ENCODE results near the gene TOE1. TPM values are rescaled to one million over a fixed set of nuclear protein-coding genes. Genes with fewer than 3 reads are reported as not detected.

Gene TOE1
- total and polyA plus RNA-seq, 10 donors = 8.7 to 12.6 (median 11.6) TPM

DNA sequence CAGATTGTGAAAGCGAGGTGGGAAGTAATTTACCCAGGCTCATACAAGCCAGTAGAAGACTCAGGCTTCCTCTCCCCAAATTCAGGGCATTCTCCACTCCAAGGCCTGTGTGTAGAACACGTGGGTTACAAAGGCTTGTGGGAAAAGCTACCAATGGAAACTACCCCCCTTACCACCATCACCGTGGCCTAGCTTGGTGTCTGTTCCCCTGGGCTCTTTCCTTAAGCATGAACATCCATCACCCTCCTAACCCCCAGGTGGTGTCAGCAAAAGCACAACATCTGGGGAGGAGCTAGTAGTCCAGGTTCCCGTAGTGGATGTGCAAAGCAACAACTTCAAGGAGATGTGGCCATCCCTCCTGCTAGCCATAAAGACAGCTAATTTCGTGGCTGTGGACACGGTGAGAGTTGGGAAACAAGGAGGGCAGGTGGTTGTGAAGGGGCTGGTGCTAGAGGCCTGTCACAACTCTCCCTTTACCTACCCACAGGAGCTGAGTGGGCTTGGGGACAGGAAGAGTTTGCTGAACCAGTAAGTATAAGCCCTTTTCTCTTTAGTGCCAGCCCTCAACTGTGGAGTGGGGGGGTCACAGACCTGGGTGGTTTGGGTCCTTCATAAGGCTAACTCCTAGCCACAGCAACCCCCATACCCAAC is 971 bp downstream of the TOE1 start:
- 12 to 26% (median 19%) methylated on average over 6 of the region's 6 CpGs for WGBS, 5 donors
- Histone ChIP-seq H3K4me3 (peak overlapping the region; percentile 69 to 95 (median 84)), H3K27ac (peak overlapping the region; percentile 94 to 99 (median 98)), H3K9me3 (no peaks in the 10 kb centered on the region), H3K36me3 (peaks cover 3 to 48% (median 36%) of the 10 kb centered on the region in 6 donors), H3K4me1 (peaks cover 23 to 56% (median 39%) of the 10 kb centered on the region in 6 donors), H3K27me3 (replicated peaks in 1 of 7) (no peaks in the 10 kb centered on the region)
- intact Hi-C loops (cut with DNase I; ENCODE audit: low total_unique reads) = no loop called here
- DNase-seq = no peak
- TF ChIP-seq POLR2A (IDR thresholded peaks at IDR 0.05) = no peak
- TF ChIP-seq, protein P1, sequence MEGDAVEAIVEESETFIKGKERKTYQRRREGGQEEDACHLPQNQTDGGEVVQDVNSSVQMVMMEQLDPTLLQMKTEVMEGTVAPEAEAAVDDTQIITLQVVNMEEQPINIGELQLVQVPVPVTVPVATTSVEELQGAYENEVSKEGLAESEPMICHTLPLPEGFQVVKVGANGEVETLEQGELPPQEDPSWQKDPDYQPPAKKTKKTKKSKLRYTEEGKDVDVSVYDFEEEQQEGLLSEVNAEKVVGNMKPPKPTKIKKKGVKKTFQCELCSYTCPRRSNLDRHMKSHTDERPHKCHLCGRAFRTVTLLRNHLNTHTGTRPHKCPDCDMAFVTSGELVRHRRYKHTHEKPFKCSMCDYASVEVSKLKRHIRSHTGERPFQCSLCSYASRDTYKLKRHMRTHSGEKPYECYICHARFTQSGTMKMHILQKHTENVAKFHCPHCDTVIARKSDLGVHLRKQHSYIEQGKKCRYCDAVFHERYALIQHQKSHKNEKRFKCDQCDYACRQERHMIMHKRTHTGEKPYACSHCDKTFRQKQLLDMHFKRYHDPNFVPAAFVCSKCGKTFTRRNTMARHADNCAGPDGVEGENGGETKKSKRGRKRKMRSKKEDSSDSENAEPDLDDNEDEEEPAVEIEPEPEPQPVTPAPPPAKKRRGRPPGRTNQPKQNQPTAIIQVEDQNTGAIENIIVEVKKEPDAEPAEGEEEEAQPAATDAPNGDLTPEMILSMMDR (IDR thresholded peaks at IDR 0.05 in 8 of 11, conservative IDR thresholded peaks at IDR 0.05 in 3 of 11) = no peak
- no peak for TF ChIP-seq POLR2AphosphoS5 (IDR thresholded peaks at IDR 0.05)

DNA sequence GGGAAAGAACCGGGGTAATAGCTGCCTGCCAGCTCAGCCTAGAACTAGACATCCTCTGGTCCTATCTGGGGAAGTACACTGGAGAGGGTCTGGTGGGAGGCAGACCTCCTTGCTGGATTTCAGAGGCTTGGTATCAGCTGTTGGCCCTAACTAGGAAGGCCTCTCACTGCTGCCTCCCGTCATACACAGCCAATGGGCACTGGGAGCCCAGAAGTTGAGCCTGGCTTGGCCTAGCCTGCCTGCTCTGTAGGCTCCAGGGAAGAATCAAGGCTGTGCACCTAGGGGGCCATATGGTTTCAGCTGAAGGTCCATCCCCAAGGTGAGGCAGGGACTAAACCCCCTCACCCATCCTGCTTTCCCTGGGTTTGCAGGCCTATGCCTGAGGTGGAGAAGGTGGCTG is 4.5 kb downstream of the TOE1 start:
- H3K4me3 ChIP-seq = no peak overlapping the region
- intact Hi-C loops (cut with DNase I; ENCODE audit: low total_unique reads) = no loop called here
- H3K27me3 ChIP-seq (replicated peaks in 1 of 7) = no peaks in the 10 kb centered on the region
- H3K36me3 ChIP-seq = peaks cover 3 to 68% (median 38%) of the 10 kb centered on the region in 6 donors
- no peak for DNase-seq
- no peaks in the 10 kb centered on the region for H3K9me3 ChIP-seq
- 93 to 100% (median 97%) methylated on average over 2 of the region's 2 CpGs for WGBS, 5 donors
- TF ChIP-seq, protein P1 (IDR thresholded peaks at IDR 0.05 in 8 of 11, conservative IDR thresholded peaks at IDR 0.05 in 3 of 11) = no peak
- TF ChIP-seq POLR2AphosphoS5 (IDR thresholded peaks at IDR 0.05) (peak in 1 of 3 donors; percentile 12), POLR2A (IDR thresholded peaks at IDR 0.05) (no peak)
- peaks cover 20 to 36% (median 27%) of the 10 kb centered on the region in 6 donors for H3K4me1 ChIP-seq
- no peak overlapping the region for H3K27ac ChIP-seq

DNA sequence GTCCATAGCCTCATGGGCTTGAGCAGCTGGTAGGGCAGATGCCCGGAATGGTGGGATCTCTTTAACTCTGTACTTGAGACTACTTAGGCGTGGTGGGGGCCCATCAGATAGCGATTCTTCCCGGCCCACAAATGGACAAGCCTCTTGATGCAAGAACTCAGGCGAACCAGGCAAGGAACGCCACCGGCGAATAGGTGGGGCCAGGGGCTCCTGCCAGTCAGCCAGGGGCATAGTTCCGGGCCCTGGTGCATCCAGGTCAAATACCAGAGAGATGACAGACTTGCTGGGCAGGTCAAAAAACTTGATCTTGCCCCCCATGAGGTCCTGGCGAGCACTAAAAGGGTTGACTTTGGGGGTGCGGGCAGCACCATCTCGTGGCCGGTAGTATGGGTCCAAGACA is 5.0 kb downstream of the TOE1 start:
- TF ChIP-seq POLR2A (IDR thresholded peaks at IDR 0.05) = no peak
- peak in 1 of 3 donors; percentile 22 for TF ChIP-seq POLR2AphosphoS5 (IDR thresholded peaks at IDR 0.05)
- Histone ChIP-seq H3K27ac (no peak overlapping the region), H3K4me1 (peaks cover 20 to 36% (median 26%) of the 10 kb centered on the region in 6 donors), H3K9me3 (no peaks in the 10 kb centered on the region), H3K4me3 (no peak overlapping the region), H3K36me3 (peaks cover 3 to 68% (median 38%) of the 10 kb centered on the region in 6 donors), H3K27me3 (replicated peaks in 1 of 7) (no peaks in the 10 kb centered on the region)
- DNase-seq = no peak
- 88 to 96% (median 94%) methylated on average over 12 to 13 of the region's 13 CpGs for WGBS, 5 donors
- intact Hi-C loops (cut with DNase I; ENCODE audit: low total_unique reads) = no loop called here

DNA sequence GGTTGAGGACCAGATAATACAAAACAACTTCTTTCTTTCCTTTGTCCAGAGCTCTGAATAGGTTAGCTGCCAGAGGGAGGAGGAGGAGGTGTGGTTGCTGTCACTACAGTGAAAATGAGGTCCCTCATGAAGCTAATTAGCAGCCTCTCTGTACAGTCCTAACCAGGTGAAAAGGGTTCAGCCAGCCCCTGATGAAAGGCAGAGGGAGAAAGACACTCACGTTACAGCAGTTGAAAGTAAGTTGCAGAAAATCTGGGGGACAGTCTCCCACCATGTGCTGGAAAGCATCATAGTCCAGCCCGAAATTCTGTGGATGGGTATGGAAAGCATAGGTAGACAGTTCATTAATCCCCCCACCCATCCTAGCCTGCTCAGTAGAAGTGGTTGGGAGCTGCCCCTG is 6.5 kb downstream of the TOE1 start:
- H3K36me3 ChIP-seq = peaks cover 3 to 69% (median 38%) of the 10 kb centered on the region in 6 donors
- no peak overlapping the region for H3K27ac ChIP-seq
- peaks cover 10 to 24% (median 15%) of the 10 kb centered on the region in 6 donors for H3K4me1 ChIP-seq
- no peak overlapping the region for H3K4me3 ChIP-seq
- no peak for TF ChIP-seq POLR2AphosphoS5 (IDR thresholded peaks at IDR 0.05)
- TF ChIP-seq, protein P1 (IDR thresholded peaks at IDR 0.05 in 8 of 11, conservative IDR thresholded peaks at IDR 0.05 in 3 of 11) = no peak
- no peak for TF ChIP-seq POLR2A (IDR thresholded peaks at IDR 0.05)
- no peaks in the 10 kb centered on the region for H3K9me3 ChIP-seq
- WGBS, 5 donors = 76 to 95% (median 92%) methylated on average over 2 of the region's 2 CpGs
- intact Hi-C loops (cut with DNase I; ENCODE audit: low total_unique reads) = no loop called here
- no peaks in the 10 kb centered on the region for H3K27me3 ChIP-seq (replicated peaks in 1 of 7)
- DNase-seq = no peak
